Smooth muscle cell of bladder (primary cell): ENCODE results near the gene EXOC5. TPM values are rescaled to one million over a fixed set of nuclear protein-coding genes. Genes with fewer than 3 reads are reported as not detected.

Experiments
- total RNA-seq: library from RNA; depleted of rRNA; stranded (reverse); fragments of >200 nt; gene quantifications from 2 replicates; pipeline ENCODE4 v1.2.3, GENCODE V29; 2014

Gene EXOC5
- total RNA-seq: 27.7 and 45.9 TPM in 2 replicates

GRCh38 chr14:57268161-57269069 lies at the start of gene EXOC5, which contains the start of gene AP5M1:
Gene EXOC5, minus strand, starts transcription at chr14:57268905. Its CDS starts 257 bp downstream, at chr14:57268648.
Gene AP5M1, plus strand, starts transcription at chr14:57268971. Its CDS starts 344 bp downstream, at chr14:57269315.

Other genes starting within 250 kb of the EXOC5 start
- gene AP5M1, start 66 bp upstream of the EXOC5 start, total RNA-seq: 11.2 and 17.4 TPM in 2 replicates
- 11.0 and 12.1 TPM in 2 replicates for gene NAA30, start 121.7 kb upstream of the EXOC5 start, total RNA-seq
- gene CCDC198, start 225.0 kb upstream of the EXOC5 start, total RNA-seq: not detected in 2 replicates